Motor neuron (in vitro differentiated cells): ENCODE results near the gene DMAC2L. TPM values are rescaled to one million over a fixed set of nuclear protein-coding genes. Genes with fewer than 3 reads are reported as not detected.
"Not testable (repeated sequence)": the region's sequence is repeated elsewhere in the genome, so short reads cannot be mapped to it uniquely, and the experiment has no call there.

Experiments used
- ATAC-seq, 8 experiments: fragments of 200-7000 bp; cut with Tn5 transposase; replicated peaks in 6 of 8; 2 replicates each; pipeline ENCODE4 v1.8.0; 2021; ENCODE audit warnings: mild to moderate bottlenecking in 8 of 8, moderate library complexity in 8 of 8
- H3K27ac ChIP-seq, 2 donors: fragments of 250-450 bp; sonication (Bioruptor Pico); 2 replicates each; pipeline ENCODE4 v1.9.0; 2021; ENCODE audit warnings: antibody characterized with exemption in 2 of 2, mild to moderate bottlenecking in 2 of 2, moderate library complexity in 1 of 2
- H3K4me1 ChIP-seq, 2 donors: fragments of 250-450 bp; sonication (Bioruptor Pico); replicated peaks in 1 of 2; 2 replicates each; pipeline ENCODE4 v1.6.1; 2021; ENCODE audit warnings: antibody characterized with exemption in 2 of 2, mild to moderate bottlenecking in 2 of 2, moderate library complexity in 1 of 2
- H3K4me3 ChIP-seq, 5 donors: fragments of 250-450 bp; sonication (Bioruptor Pico); 2 replicates each; pipeline ENCODE4 v1.9.0; 2021; ENCODE audit warnings: antibody characterized with exemption in 5 of 5, mild to moderate bottlenecking in 5 of 5, moderate library complexity in 4 of 5
- WGBS, 10 experiments: fragments of 450-650 bp; shearing (Covaris generic); methylation state at CpG; one replicate each; pipeline ENCODE4 v1.0.0; 2022; 5-methylcytosine and 5-hydroxymethylcytosine counted together
- in situ Hi-C, 9 experiments: fragments of 400-800 bp; cut with MboI; loops; one replicate each; pipeline ENCODE4 v1.15.0; 2021; ENCODE audit warnings: low sequenced_read_pairs in 9 of 9, low pct_unique_long_range_greater_than_20kb in 2 of 9; ENCODE audit not compliant: unreplicated experiment in 9 of 9
- total RNA-seq, 8 experiments: library from RNA; unstranded; fragments of 300-600 nt; gene quantifications; 2 replicates each; pipeline versions ENCODE4 v1.2.3 to v1.2.4, GENCODE V29; 2022

The DMAC2L gene
- total RNA-seq, 8 experiments from 2014 or later = 8.8 to 19.0 (median 11.2) TPM

DNA sequence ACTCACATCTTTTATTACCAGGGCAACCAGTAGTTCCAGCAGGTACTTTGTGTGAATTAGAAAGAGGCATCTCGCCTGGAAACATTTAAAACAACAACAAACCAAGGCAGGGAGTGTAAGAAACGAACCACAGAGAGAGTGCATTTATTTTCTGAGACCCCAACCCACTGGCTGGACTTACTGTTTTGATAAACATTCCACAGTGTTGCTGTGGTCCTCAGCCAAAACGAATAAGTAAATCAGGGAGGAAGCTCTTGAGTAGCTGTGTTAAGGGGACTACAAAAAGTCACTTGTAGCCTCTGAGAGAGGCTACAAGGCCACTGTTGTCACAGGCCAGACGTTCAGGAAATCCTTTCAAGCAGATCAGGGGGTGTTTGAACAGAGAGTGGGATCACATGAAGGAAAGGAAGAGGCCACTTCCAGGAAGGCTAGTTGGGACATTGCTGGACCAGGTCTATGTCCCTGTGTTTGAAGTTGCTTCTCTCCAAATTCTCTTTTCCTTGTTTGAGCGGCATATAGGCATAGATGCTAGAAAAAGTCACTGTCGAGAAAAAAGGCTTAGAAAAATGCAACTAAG, 33.8 kb downstream of the DMAC2L start:
- no peak overlapping the region for H3K27ac ChIP-seq
- WGBS, 10 experiments = 55 to 100% (median 64%) methylated on average over 1 to 6 of the region's 6 CpGs; no CpG with 5 or more reads in 2 of the 10 experiments
- H3K4me1 ChIP-seq = no peaks in the 10 kb centered on the region
- H3K4me3 ChIP-seq = no peak overlapping the region
- in situ Hi-C loops = loop anchor here in 1 of 9 experiments (25.0 kb wide), 1 partner anchor 191 kb away; the partner anchor contains the start of gene MAP4K5
- ATAC-seq = peak in 1 of 8 experiments; percentile 56

- Histone ChIP-seq H3K4me3 (no peak overlapping the region), H3K27ac (no peak overlapping the region), H3K4me1 (no peaks in the 10 kb centered on the region)
- in situ Hi-C loops = loop anchor here in 1 of 9 experiments (25.0 kb wide), 1 partner anchor 190 kb away; the partner anchor contains the start of gene MAP4K5
- ATAC-seq = peak in 2 of 8 experiments; percentile 12 to 52
- WGBS, 10 experiments = 78 to 89% methylated on average over 1 of the region's 1 CpG; no CpG with 5 or more reads in 8 of the 10 experiments
Observed at GRCh38 chr14:50347521-50347920, 35.4 kb downstream of the DMAC2L start.

DNA sequence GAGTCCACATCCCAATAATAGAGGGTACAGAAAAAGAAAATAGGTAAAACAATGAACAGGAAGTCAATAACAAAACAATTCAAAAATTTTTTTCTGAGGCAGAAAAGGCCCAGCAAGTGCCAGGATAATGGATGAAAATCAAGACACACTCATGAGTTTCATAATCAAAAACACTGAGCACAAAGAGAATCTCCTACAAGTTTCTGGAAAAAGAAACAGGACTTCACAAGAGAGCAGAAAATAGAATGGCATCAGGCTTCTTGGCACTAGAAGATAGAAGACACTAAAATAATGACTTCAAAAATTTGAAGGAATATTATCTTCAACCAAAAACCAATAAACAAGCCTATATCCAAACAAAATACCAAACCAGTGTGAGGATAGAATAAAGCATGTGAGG, 36.8 kb downstream of the DMAC2L start:
- no peak for ATAC-seq
- H3K4me1 ChIP-seq = no peaks in the 10 kb centered on the region
- H3K27ac ChIP-seq = no peak overlapping the region
- in situ Hi-C loops = loop anchor here in 1 of 9 experiments (25.0 kb wide), 1 partner anchor 188 kb away; the partner anchor contains the start of gene MAP4K5
- no peak overlapping the region for H3K4me3 ChIP-seq

DNA sequence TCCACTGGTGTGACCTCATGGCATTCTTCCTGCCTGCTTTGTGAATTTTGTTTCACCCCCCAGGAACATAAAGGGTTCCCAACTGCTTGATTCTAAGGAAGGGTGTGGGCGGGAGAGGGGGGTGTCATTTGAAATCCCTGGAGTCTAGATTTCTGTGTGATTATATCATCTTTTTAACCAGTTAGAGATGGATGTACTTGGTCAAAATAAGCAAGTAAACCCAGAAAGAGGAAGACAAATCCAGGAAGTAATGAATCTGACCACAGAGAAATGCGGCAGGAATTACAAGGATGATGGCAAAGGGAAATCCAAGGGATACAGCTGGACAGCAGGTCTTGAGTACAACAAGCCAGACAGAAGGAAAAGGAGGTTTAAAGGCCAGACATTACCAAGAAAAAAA, 38.9 kb downstream of the DMAC2L start:
- in situ Hi-C loops = no loop called here
- no peak for ATAC-seq
- no peak overlapping the region for H3K27ac ChIP-seq
- no peaks in the 10 kb centered on the region for H3K4me1 ChIP-seq
- H3K4me3 ChIP-seq = no peak overlapping the region
- 13 to 100% (median 88%) methylated on average over 1 to 2 of the region's 2 CpGs; no CpG with 5 or more reads in 2 of the 10 experiments for WGBS, 10 experiments

DNA sequence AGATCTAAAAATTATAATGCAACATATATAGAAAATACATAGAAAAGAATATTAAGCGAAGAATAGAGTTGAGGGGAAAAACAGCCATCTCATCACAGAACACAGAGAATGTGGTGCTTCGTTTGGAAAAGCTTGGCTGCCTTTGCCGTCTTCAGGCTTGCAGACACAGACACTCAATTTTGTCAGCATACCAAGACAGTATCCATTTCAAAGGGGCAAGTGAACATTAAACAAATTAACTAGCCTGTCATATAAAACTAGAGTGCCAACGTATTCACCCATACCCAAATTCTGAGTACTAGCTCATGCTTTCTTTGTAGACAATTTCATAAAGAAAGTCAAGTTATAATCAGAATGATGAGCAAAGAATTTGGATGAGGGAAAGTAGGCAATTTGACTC, 40.5 kb downstream of the DMAC2L start:
- Histone ChIP-seq H3K4me1 (no peaks in the 10 kb centered on the region), H3K27ac (no peak overlapping the region), H3K4me3 (no peak overlapping the region)
- WGBS, 10 experiments = 22 to 93% (median 63%) methylated on average over 1 to 4 of the region's 4 CpGs
- ATAC-seq = no peak
- in situ Hi-C loops = no loop called here

DNA sequence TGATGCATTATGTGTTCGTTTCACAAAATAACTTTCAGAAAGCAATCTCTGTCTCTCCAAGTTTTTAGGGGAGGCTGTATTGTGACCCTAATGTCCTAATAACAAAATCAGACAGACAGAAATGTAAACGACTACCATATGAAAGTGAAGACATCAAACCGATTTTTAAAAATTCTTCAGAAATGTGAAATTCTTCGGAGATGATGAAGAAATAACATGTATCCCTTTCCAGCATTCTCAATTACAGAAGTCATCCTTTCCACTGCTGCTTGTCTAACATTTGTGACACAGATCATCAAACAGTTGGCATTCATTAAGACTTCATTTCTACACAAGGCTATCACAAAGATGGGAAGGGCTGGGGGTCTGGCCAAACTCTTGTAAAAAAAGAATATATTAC, 41.0 kb downstream of the DMAC2L start:
- Histone ChIP-seq H3K4me1 (no peaks in the 10 kb centered on the region), H3K27ac (no peak overlapping the region), H3K4me3 (no peak overlapping the region)
- 3 to 100% (median 54%) methylated on average over 1 to 4 of the region's 4 CpGs for WGBS, 10 experiments
- no peak for ATAC-seq
- in situ Hi-C loops = no loop called here

GRCh38 chr14:50354527-50354926, 42.4 kb downstream of the DMAC2L start:
- 0 to 88% (median 0%) methylated on average over 1 of the region's 1 CpG; no CpG with 5 or more reads in 1 of the 10 experiments for WGBS, 10 experiments
- H3K4me3 ChIP-seq = no peak overlapping the region
- in situ Hi-C loops = no loop called here
- ATAC-seq = no peak
- H3K4me1 ChIP-seq = no peaks in the 10 kb centered on the region
- H3K27ac ChIP-seq = no peak overlapping the region

GRCh38 chr14:50355692-50356091, 43.6 kb downstream of the DMAC2L start:
- Histone ChIP-seq H3K27ac (no peak overlapping the region), H3K4me3 (no peak overlapping the region), H3K4me1 (no peaks in the 10 kb centered on the region)
- in situ Hi-C loops = no loop called here
- ATAC-seq = no peak
- 29 to 100% (median 74%) methylated on average over 1 of the region's 1 CpG; no CpG with 5 or more reads in 2 of the 10 experiments for WGBS, 10 experiments

- ATAC-seq, H3K4me1 ChIP-seq, in situ Hi-C loops, H3K4me3 ChIP-seq, H3K27ac ChIP-seq: not testable (repeated sequence)
- 66 to 100% (median 100%) methylated on average over 2 to 3 of the region's 3 CpGs; no CpG with 5 or more reads in 1 of the 10 experiments for WGBS, 10 experiments
Observed at GRCh38 chr14:50356283-50356682, 44.2 kb downstream of the DMAC2L start.

DNA sequence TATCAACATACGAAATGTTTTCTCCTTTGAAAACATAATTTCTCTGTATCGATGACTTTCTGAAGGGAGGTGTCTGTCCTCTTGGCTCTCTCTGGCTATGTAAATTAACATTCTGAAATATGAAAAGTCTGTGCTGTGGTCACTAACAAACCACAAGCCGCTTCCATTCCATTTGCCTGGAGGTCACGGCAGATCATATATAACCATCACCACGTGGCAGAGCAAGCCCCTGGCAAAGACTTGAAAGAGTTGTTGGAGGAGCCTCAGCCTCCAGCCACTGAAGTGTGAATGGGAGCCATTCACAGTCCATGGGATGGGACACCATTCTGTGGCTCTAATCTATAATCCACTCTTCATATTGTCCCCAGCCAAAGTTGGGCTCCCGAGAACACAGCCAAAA, 45.0 kb downstream of the DMAC2L start:
- no peak for ATAC-seq
- WGBS, 10 experiments = 40 to 100% (median 68%) methylated on average over 1 to 5 of the region's 6 CpGs
- in situ Hi-C loops = no loop called here
- no peak overlapping the region for H3K27ac ChIP-seq
- H3K4me3 ChIP-seq = no peak overlapping the region
- H3K4me1 ChIP-seq = no peaks in the 10 kb centered on the region

DNA sequence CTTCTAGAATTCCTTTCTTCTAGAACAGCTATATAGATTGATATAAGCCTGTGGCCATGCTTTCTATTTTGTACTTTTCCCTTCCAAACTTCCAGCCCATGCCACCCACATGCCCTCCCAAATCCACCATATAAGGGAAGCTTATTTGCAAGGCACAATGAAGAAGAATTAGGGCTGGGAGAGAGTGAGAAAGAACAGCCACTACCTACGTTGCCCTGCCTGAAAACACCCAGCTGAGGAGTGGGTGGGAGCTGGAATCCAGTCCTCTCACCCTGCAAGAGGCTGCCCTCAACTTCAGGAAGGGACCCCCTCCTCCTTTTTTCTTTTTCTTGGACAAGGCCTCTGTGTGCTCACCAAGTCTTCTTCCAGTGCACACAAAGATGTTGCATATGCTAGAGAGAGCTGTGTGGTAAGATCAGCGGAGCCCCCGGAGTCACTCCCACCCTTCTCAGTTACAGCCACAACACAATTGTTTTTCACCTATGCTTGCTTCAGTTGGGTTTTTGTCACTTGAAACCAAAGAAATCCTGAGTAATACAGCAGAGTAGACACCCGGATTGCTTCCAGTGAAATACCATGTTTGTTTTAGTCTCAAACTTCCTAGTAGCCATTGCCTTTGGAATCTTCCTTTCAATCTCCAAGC, 45.8 kb downstream of the DMAC2L start:
- WGBS, 10 experiments = 60 to 97% (median 83%) methylated on average over 1 to 4 of the region's 4 CpGs; no CpG with 5 or more reads in 3 of the 10 experiments
- in situ Hi-C loops = no loop called here
- no peak overlapping the region for H3K27ac ChIP-seq
- no peak for ATAC-seq
- H3K4me1 ChIP-seq = no peaks in the 10 kb centered on the region
- no peak overlapping the region for H3K4me3 ChIP-seq

GRCh38 chr14:50359631-50360030, 47.5 kb downstream of the DMAC2L start:
- Histone ChIP-seq H3K27ac (no peak overlapping the region), H3K4me3 (no peak overlapping the region), H3K4me1 (no peaks in the 10 kb centered on the region)
- 78 to 100% (median 90%) methylated on average over 2 to 5 of the region's 5 CpGs; no CpG with 5 or more reads in 1 of the 10 experiments for WGBS, 10 experiments
- ATAC-seq = no peak
- in situ Hi-C loops = no loop called here

- Histone ChIP-seq H3K27ac (no peak overlapping the region), H3K4me1 (no peaks in the 10 kb centered on the region), H3K4me3 (no peak overlapping the region)
- WGBS, 10 experiments = 87 to 100% (median 100%) methylated on average over 1 to 3 of the region's 3 CpGs; no CpG with 5 or more reads in 1 of the 10 experiments
- in situ Hi-C loops = no loop called here
- ATAC-seq = no peak
Observed at GRCh38 chr14:50360093-50360492, 48.0 kb downstream of the DMAC2L start.
